ENCODE results near the gene DNAJB13.

Gene DNAJB13

DNA sequence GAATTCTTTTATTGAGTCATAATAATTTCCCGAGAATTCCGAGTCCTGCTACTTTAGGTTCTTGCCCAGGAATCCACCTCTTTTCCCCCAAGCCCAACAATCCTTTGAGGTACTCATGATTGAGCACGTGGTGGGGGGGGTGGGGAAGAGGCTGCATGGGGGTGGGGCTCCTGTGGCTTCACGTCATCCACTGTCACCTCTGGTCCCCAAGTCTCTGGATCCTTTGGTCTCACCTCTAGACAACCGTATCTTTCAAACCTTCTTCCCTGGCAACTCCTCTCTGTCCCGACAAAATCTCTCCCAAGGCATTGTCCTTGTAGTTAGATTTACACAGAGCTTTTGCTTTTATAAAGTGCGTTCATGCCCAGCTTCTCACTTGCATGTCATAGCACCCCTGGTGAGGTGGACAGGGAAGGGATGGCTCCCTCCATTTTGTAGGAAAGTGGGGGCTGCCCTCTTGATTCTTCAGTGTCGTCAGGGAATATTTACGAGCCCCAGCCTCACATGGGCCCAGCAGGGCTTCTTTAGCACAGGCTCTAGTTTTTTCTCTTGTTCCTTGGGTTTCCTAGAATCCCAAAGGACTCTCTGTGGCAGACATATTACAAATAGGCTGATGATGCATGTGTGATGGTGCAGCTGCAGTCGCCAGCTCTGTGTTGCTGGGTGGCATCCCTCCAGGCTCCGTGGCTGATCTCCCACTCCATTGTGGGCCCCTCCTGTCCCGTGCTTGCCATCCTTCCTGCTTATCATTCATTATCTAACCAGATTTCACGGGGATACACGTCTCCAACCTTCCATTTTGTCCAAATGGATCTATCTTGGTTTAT, 49.7 kb downstream of the DNAJB13 start:
- DNase-seq (ENCODE audit: low read depth in 2 of 2) = no peak

DNA sequence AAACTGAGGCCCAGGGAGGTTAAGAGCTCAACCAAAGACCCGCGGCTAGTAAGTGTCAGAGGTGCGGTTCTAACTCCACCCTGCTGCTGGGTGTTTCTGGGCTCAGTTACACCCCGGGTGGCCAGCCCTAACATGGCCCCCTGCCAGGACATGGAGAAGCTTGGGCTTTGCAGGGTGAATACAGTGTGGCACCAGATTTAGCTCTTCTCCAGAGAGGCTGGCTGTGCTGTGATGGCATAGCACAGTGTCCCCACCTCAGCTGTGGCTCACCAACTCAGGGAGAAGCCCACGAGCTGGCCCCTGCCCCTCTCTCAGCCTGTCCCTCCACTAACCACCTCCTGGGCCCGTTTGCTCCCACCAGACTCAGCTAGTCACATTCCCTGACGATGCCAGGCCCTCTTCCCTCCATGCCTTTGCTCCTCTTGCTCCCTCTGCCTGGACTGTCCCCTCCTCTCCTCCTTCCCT, 51.0 kb downstream of the DNAJB13 start:
- no peak for DNase-seq (ENCODE audit: low read depth in 2 of 2)

- DNase-seq (ENCODE audit: low read depth in 2 of 2) = no peak
Measured at GRCh38 chr11:74002832-74003231, 52.0 kb downstream of the DNAJB13 start.

DNA sequence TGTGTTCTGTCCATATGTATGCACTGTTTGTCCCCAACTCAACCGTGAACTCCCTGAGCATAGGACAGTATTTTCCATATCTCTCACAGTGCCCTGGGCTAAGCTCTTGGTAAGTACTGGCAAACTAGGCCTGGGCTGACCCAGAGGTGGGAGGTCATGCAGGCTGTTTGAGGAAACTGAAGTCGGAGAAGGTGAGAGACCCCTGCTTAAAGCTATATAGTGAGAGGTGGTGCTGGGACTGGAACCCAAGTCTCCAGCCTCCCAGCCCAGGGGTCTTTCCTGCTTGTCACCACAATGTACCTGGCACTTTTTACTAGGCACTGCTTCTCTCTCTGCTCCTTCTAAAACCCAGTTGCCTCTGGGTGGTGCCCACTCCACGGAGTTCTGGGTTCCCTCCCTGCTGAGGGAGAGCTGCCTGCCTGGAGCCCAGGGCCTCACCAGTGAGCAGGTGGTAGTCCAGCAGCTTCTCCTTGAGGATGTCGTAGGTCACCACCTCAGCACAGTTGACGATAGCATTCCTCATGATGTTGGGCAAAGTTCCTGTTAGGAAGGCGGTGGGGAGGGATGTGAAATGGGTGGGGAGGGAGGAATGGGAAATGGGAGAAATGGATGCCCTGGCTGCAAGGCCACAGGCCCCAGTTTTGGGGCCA, 53.3 kb downstream of the DNAJB13 start:
- no peak for DNase-seq (ENCODE audit: low read depth in 2 of 2)

- peak; percentile 59 to 66 for DNase-seq (ENCODE audit: low read depth in 2 of 2)
Measured at GRCh38 chr11:74004759-74005615, 54.2 kb downstream of the DNAJB13 start.

DNA sequence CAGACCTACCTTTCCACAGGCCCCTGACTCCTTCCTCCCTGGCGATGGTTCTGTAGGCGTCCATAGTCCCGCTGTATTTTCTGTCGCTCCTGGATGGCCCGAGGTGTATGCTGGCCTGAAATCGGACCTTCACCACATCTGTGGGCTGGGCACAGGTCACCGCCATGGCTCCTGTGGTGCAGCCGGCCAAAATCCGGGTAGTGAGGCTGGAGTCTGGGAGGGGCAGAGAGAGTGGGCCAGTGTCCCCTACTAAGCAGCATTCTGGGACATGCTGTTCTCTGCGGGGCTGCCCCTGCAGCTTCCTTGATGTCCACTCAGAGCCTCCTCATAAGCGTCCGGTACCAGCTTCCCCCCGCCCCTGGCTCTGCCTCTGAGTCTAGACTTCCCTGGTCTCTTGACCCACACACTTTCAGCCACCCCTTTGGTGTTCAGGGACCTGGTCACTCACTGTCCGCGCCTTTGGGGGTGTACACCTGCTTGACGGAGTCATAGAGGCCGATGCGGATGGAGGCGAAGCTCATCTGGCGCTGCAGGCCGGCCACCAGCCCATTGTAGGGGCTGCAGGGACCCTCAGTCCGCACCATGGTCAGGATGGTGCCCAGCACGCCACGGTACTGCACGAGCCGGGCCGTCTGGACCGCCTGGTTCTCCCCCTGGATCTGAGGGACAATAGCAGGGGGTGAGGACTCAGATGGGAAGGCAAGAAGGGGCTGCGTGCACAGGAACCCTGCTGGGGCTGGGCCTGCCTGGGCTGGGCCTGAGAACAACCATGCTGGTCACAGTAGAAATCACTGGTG, 55.1 kb downstream of the DNAJB13 start:
- DNase-seq (ENCODE audit: low read depth in 2 of 2) = no peak

- no peak for DNase-seq (ENCODE audit: low read depth in 2 of 2)
Measured at GRCh38 chr11:74006743-74007304, 56.0 kb downstream of the DNAJB13 start.

DNA sequence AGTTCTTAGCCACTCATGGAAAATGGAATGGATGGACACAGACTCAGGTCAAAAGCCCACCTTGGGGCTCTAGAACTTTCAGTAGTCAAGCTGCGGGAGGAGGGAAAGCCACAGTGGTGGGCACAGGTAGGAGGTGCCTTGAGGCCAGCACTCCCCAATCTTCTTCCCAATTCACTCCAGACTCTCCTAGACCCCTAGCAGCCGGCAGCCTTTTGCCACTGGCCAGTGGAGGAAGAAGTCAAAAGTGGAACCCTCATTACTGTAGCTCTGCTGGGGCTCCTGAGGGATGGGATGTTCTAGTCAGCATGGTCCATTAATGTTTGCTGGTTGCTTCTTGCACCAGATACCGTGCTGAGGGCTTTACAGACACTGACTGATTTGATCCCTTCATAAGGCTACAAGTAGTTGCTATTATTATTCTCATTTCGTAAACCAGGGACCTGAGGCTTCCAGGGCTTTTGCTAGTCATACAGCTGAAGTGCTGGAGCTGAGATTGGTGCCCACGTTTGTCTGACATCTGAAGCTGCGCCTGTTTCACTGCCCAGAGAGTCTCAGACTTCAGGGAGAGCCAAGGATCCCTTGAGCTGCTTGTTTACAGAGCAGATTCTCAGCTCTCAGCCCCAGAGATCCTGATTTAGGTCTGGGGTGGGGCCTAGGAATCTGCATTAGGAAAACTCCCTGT, 57.0 kb downstream of the DNAJB13 start:
- DNase-seq (ENCODE audit: low read depth in 2 of 2) = no peak

DNA sequence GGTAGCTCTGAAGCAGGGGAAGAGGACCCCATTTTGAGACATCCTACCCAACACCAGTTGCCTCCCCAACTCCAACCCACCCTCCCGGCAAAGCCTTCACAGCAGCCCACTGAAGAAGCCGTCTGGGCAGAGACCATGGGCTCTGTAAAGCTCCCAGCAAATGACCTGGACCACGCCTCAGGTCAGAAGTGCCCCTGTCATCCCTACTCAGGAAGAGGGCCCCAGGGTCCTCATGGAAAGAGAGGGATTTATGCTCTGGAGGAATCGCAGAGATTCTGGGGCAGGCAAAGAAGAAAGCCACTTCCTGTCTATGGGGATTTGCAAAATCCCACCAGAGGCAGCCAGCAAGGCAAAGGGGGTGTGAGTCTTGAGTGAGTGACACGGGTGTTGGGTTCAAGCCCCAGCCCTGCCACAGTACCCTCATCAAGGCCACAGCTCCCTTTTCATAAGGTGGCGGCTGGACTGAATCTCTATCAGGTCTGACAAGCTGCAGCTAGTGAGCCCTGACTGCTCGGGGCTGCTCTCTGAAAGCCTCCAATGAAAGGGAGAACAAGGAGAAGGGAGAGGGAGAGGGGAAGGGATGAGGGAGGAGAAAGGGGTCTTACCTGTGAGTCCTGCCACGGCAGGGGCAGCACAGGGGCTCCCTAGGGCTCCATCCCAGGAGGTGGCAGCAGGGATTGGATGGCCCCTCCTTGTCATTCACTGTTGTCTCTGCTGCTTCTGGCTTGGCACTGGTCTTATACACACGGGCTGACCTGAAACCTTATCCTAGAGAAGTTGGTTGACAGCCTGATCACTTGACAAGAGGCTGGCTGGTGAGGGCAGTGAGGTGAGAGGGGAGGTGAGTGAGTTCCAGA, 57.8 kb downstream of the DNAJB13 start, which contains the start of gene UCP3:
Gene UCP3 (minus strand): TSS at position 713 of the 857 bp plus-strand sequence. CDS start 2,043 bp downstream, outside the sequence.
- DNase-seq (ENCODE audit: low read depth in 2 of 2) = no peak

- no peak for DNase-seq (ENCODE audit: low read depth in 2 of 2)
Measured at GRCh38 chr11:74009230-74009547, 58.4 kb downstream of the DNAJB13 start.

DNA sequence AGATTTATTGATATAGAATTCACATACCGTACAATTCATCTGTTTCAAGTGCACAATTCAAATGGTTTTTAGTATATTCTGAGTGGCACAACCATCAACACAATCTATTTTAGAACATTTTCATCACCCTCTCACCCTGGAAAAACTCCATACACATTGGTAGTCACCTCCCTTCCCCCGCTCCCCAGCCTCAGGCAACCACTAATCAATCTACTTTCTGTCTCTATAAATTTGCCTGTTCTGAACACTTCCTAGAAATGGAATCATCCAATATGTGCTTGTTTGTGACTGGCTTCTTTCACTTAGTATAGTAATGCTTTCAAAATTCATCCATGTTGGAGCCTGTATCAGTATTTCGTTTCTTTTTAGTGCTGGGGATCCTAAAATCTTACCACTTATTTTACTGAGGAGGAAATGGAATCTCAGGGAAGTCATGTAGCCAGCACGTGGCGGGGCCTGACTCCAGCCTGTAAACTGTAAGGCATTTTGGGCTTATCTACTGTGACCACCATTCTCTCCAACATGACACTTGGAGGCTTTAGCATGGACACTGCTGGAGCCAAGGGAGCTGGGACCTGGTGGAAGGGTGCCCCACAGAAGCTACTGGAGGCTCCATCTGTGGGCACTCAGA, 59.0 kb downstream of the DNAJB13 start:
- peak in 1 of 2 donors; percentile 46 for DNase-seq (ENCODE audit: low read depth in 2 of 2)

DNA sequence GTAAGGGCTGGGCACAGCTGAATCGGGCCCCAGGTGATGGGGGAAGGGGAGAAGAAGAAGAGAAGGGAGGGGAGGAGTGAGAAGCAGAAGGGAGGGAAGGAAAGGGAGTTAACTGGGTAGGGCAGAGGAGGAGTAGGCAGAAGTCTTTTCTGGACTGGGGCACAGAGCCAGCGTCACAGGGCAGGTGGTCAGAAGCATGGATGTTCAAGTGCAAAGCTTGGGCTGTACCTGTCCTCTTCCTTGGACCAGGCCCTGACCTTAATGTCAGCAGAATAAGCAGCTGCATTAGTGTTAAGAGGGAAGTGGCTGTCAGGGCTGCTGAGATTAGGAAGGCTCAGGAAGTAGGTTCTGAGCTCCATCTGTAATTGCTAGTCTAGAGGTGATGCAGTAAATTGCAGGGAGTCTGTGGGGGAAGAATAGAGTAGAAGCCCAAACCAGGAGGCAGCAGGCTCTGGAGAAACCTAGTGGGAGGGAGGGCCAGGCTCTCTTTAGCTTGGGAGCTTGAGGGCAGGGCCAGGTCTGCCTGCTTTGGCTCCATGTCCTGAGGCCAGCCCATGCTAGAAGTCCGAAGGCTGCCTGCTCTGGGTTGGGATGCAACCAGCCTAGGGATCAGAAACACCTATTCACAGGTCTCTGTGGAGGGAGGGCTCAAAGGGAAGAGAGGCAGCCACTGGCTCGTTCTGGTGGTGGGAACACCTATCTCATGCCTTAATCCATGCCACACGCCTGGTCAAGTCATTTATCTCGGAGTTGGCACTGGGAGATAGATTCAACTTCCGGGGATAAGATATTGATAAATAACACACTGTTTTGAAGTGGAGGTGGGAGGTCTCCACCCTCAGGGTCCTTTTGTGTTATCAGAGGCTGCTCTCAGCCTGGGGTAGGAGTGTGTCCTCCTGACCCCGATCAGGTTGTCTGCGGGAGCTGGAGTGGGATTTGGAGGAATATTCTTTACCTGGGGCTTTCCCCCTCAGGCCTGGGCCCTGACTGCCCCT, 59.8 kb downstream of the DNAJB13 start:
- no peak for DNase-seq (ENCODE audit: low read depth in 2 of 2)

DNA sequence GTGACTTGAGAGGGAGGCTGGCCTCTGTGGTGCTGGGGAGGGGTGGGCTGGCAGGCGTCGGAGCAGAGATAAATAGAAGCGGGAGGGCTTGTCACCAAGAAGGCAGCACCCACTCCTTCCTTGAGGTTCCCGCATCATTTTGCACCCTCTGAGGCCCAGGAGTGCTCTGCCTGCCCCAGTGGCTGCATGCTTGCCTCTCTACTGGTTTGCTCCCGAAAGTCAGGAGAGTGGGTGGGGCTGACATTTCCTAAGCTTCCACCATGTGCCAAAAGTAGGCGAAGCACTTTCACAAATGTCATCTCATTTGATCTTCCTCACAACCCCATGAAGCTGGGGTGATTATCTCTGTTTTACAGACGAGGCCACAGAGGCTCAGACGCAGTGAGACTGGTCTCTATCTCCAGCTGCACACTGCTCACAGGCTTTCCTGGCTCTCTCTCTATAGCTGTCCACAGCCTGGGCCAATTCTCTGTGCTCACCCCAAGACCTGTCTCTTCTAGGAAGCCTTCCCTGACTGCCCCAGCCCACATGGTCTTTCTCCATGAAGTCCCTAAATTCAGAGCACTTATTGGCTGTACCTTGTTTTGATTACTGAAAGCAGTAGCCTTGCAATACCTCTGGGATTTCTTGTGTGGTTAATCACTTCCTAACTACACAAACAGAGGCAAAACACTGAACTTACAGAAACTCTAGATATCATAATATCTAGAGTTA, 60.7 kb downstream of the DNAJB13 start:
- DNase-seq (ENCODE audit: low read depth in 2 of 2) = peak; percentile 39 to 62

DNA sequence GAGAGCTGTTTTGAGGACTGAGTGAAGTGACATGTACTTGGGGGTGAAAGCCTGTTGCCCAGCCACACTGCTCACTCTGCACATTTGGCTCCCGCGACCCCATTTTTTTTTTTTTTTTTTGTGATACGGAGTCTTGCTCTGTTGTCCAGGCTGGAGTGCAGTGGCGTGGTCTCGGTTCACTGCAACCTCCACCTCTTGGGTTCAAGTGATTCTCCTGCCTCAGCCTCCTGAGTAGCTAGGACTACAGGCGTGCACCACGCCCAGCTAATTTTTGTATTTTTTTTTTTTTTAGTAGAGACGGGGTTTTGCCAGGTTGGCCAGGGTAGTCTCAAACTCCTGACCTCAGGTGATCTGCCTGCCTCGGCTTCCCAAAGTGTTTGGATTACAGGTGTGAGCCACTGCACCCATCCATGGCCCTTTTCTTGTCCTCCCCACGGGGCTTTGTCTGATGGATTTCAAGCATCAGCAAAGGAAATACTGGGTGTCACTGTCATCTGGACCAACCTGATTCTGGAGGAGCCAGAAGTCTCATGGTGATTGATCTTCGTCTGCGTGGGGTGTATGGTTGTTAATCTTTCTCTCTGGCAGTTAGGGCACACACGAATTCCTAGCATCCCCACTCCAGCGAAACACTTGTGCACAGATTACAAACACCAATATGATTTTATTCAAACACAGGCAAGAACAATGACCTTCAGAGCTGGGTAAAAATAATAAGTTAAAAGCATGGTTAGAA, 61.4 kb downstream of the DNAJB13 start:
- no peak for DNase-seq (ENCODE audit: low read depth in 2 of 2)

GRCh38 chr11:74013141-74013540, 62.3 kb downstream of the DNAJB13 start:
- no peak for DNase-seq (ENCODE audit: low read depth in 2 of 2)

- DNase-seq (ENCODE audit: low read depth in 2 of 2) = no peak
Measured at GRCh38 chr11:74014880-74015279, 64.1 kb downstream of the DNAJB13 start.
